Cortex of kidney (tissue), 1 donor: ENCODE data around the gene TRAK2.
A peak's percentile ranks its signal among the peaks of the same experiment; 100 is the strongest.
"Not testable (repeated sequence)": the region's sequence is repeated elsewhere in the genome, so short reads cannot be mapped to it uniquely, and the experiment has no call there.

Experiments used
- DNase-seq: peaks from one replicate; lab custom pipeline; 2025; lab: John Stamatoyannopoulos, UW

TRAK2 gene

GRCh38 chr2:201451292-201452057, at the start of gene TRAK2, which contains the start of gene STRADB:
TRAK2 (minus strand) TSS chr2:201451458; CDS start chr2:201420507, 30,951 bp downstream.
STRADB (plus strand) TSS chr2:201451740; CDS start chr2:201454841, 3,101 bp downstream.
- DNase-seq: peak; percentile 46

- no peak for DNase-seq
Observed at GRCh38 chr2:201500534-201500933, 49.3 kb upstream of the TRAK2 start.

DNA sequence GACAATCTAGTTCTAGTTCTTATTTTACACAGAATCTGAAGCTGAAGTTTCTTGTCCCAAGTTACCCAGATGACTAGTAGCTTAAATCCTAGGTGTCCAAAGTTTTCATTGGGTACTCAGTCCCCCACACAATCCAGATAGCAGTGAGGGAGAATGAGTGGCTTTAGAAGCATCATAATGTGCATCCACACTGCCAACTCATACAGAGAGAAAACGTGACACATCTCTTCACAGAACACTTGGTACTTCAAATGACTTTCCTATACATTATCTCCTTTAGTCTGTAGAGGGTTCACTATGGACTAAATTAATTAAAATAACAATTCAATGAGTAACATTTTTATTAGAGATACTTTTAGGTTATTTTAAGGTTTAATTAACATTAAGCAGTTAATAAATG, 45.5 kb upstream of the TRAK2 start:
- DNase-seq: no peak

- DNase-seq: no peak
Observed at GRCh38 chr2:201490291-201490690, 39.0 kb upstream of the TRAK2 start.

- no peak for DNase-seq
Observed at GRCh38 chr2:201484805-201485204, 33.5 kb upstream of the TRAK2 start.

DNA sequence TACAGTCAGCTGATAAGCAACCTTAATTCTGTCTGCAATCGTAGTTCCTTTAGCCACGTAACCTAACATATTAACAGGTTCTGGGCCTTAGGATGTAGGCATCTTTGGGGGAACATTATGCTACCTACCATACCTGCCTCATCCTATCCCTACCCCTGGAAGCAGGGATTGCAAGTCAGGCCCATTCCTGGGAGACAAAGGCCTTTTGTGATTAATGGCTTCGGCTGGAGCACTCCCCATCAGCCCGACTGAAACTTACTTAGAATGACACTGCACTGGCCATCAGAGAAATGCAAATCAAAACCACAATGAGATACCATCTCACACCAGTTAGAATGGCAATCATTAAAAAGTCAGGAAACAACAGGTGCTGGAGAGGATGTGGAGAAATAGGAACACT, 32.5 kb upstream of the TRAK2 start:
- not testable (repeated sequence) for DNase-seq

DNA sequence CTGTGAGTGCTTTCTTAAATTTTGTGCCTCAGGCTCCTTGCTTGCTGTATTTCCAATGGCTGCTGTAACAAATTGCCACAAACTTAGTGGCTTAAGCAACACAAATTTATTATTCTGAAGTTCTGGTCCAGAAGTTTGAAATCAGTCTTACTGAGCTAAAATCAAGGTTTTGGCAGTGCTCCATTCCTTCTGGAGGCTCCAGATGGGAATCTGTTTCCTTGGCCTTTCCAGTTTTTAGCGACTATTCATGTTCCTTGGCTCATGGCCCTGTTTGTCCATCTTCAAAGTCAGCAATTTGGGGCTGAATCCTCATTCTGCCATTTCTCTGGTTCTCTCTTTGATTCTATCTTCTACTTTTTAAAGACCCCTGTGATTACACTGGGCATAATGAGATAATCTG, 32.1 kb upstream of the TRAK2 start:
- no peak for DNase-seq

DNA sequence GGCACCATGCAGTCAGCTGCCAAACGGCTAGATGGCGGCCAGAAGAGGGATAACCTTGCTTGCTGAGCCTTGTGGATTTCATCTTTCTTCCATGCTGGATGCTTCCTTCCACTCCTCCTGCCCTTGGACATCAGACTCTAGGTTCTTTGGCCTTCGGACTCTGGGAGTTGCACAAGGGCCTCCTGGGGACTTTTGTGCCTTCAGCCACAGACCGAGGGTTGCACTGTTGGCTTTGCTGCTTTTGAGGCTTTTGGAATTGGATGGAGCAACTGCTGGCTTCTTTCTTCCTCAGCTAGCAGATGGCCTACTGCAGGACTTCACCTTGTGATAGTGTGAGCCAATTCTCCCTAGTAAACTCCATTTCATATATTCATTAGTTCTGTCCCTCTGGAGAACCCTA, 31.3 kb upstream of the TRAK2 start:
- no peak for DNase-seq

DNA sequence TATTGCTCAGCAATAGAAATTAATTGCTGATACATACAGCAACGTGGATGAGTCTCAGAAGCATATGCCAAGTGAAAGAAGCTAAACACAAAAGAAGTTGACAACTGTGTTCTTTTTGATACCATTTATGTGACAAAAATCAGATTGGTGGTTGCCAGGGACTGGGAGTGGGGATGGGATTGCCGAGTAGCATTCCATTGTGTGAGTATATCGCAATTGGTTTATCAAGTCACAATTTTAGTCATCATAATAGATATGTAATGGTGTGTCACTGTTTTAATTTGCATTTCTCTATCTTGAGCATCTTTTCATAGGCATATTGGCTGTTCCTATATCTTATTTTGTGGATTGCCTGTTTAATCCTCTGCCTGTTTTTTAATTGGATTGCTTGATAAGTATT, 21.2 kb upstream of the TRAK2 start:
- DNase-seq: no peak

- no peak for DNase-seq
Observed at GRCh38 chr2:201471732-201472393, 20.6 kb upstream of the TRAK2 start.

GRCh38 chr2:201470821-201471731, 19.8 kb upstream of the TRAK2 start:
- no peak for DNase-seq

DNA sequence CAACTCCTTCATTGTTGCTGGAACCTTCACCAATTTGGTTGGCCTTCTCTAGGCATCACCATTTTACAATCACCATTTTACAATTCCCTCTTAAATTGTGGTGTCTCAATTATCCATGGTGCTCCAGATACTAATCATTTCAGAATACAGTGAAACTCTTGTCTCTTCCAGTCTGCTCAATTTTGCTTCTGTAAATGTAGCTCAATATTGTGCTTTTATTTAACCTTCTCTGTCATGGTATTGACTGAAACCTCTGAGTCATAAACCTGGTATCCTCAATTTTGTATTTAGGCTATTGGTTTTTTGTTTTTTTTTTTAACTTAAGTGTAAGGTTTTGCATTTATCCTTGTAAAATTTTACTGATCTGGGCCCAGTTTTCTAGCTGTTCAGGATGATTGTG, 16.4 kb upstream of the TRAK2 start:
- DNase-seq: no peak

- DNase-seq: no peak
Observed at GRCh38 chr2:201466050-201466675, 14.9 kb upstream of the TRAK2 start.

- no peak for DNase-seq
Observed at GRCh38 chr2:201465524-201465971, 14.3 kb upstream of the TRAK2 start.

DNA sequence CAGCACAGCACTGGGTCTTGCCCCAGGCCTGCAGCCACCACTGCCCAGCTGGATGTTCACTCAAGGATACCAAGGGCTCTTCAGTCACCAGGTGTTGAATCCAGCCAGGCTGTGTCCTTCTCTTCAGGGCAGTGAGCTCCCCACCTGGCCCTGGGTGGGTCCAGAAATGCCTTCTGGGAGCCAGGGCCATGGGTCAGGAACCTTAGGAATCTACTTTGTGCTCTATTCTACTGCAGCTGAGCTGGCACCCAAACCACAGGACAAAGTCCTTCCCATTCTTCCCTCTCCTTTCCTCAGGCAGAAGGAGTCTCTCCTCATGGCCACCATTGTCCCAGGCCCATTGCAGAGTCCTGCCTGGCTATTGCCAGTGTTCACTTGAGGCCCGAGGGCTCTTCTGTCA, 13.3 kb upstream of the TRAK2 start:
- no peak for DNase-seq

- DNase-seq: no peak
Observed at GRCh38 chr2:201460532-201460931, 9.3 kb upstream of the TRAK2 start.

GRCh38 chr2:201458381-201458780, 7.1 kb upstream of the TRAK2 start:
- DNase-seq: no peak

GRCh38 chr2:201452922-201453643, 1.8 kb upstream of the TRAK2 start:
- DNase-seq: no peak

GRCh38 chr2:201452058-201452921, 1.0 kb upstream of the TRAK2 start:
- DNase-seq: no peak

GRCh38 chr2:201450954-201451291, 335 bp downstream of the TRAK2 start:
- DNase-seq: no peak
